MV-4-11 (cell line): ENCODE measurements around the gene SAG.

Source experiments
- DNase-seq: peaks from one replicate; lab custom pipeline; 2025; lab: John Stamatoyannopoulos, UW

The SAG gene

GRCh38 chr2:233307565-233307964 lies at the start of gene SAG:
SAG (plus strand) TSS chr2:233307816; CDS start chr2:233309190, 1,374 bp downstream.
- no peak for DNase-seq

- DNase-seq = no peak
Observed at GRCh38 chr2:233258211-233258610, 49.4 kb upstream of the SAG start.

GRCh38 chr2:233259730-233260129 lies 47.9 kb upstream of the SAG start:
- DNase-seq = no peak

GRCh38 chr2:233260661-233261060 lies 47.0 kb upstream of the SAG start:
- no peak for DNase-seq

- DNase-seq = no peak
Observed at GRCh38 chr2:233261819-233262555, 45.6 kb upstream of the SAG start.

- no peak for DNase-seq
Observed at GRCh38 chr2:233262562-233262961, 45.1 kb upstream of the SAG start.

GRCh38 chr2:233263045-233263570 lies 44.5 kb upstream of the SAG start:
- peak; percentile 45 for DNase-seq

GRCh38 chr2:233264667-233265066 lies 42.9 kb upstream of the SAG start:
- DNase-seq = no peak

GRCh38 chr2:233265899-233266431 lies 41.7 kb upstream of the SAG start:
- no peak for DNase-seq

- no peak for DNase-seq
Observed at GRCh38 chr2:233266481-233266880, 41.1 kb upstream of the SAG start.

- no peak for DNase-seq
Observed at GRCh38 chr2:233267516-233268245, 39.9 kb upstream of the SAG start.

- no peak for DNase-seq
Observed at GRCh38 chr2:233270366-233270765, 37.2 kb upstream of the SAG start.

GRCh38 chr2:233270951-233271350 lies 36.7 kb upstream of the SAG start:
- DNase-seq = no peak

- no peak for DNase-seq
Observed at GRCh38 chr2:233271693-233272092, 35.9 kb upstream of the SAG start.

GRCh38 chr2:233273120-233273519 lies 34.5 kb upstream of the SAG start:
- DNase-seq = no peak

GRCh38 chr2:233275223-233275622 lies 32.4 kb upstream of the SAG start:
- DNase-seq = no peak

- no peak for DNase-seq
Observed at GRCh38 chr2:233278921-233279320, 28.7 kb upstream of the SAG start.

- no peak for DNase-seq
Observed at GRCh38 chr2:233280114-233280693, 27.4 kb upstream of the SAG start.

GRCh38 chr2:233281553-233281952 lies 26.1 kb upstream of the SAG start:
- DNase-seq = no peak

- no peak for DNase-seq
Observed at GRCh38 chr2:233281992-233282603, 25.5 kb upstream of the SAG start.

GRCh38 chr2:233285921-233286320 lies 21.7 kb upstream of the SAG start:
- DNase-seq = no peak

- DNase-seq = no peak
Observed at GRCh38 chr2:233287871-233288270, 19.7 kb upstream of the SAG start.
